DMS 273 (cell line): ENCODE data around the gene PTPRN2.

Experiments used
- DNase-seq: peaks from one replicate; lab custom pipeline; 2025; ENCODE audit not compliant: unreplicated experiment; lab: John Stamatoyannopoulos, UW

Gene PTPRN2

DNA sequence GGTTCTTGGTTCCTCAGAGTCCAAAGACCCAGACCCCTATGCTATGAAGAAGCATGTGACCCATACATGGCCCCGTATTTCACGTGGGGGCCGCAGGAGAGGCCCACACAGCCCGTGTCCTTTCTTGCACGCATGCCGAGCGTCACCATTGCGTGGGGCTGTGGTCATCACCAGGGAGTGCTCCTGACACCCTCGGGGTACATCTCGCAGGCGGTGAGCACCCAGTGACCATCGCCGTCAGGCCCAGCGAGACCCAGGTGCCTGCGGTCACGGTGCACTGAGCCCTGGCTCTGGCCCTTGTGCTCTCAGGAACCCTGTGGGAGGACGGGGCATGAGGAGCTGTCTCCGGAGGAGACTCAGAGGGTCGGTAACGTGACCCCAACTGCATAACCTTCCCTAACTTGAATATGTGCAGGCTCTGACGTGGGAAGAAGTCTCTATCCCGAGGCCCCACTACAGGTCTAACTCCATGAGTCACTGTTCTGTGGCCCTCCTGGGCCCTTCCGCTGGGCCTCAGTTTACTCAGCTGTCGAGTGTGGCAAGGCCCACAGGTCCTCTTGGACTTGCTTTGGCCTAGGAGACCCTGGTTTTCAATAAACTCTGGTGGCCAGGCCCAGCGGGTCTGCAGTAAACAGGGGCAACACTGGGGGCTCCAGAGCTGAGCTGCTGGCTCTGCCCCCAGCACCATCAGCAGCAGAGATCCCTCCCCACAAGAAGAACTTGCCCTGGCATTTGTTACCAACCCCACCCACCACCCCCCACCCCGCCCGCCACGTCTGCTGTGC, 503.9 kb downstream of the PTPRN2 start:
- no peak for DNase-seq

DNA sequence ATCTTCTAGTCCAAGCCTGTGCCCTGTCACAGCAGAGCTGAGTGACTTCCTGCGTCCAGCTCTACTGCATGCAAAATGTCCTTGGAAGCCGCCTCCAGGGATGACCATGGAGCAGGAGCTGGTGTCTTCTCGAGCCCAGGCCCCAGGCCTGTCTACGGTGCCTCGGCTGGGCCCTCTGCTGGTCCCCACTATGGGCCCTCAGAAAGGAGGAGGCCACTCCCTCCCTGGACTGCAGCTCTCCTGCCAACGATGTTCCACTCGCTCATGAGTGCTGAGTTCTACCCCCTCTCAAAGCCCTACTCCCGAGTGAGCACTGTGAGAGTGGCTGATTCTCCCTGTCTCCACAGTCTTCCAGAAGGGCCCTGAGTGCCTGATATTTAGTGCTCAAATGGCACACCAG, 504.9 kb downstream of the PTPRN2 start:
- DNase-seq = no peak

DNA sequence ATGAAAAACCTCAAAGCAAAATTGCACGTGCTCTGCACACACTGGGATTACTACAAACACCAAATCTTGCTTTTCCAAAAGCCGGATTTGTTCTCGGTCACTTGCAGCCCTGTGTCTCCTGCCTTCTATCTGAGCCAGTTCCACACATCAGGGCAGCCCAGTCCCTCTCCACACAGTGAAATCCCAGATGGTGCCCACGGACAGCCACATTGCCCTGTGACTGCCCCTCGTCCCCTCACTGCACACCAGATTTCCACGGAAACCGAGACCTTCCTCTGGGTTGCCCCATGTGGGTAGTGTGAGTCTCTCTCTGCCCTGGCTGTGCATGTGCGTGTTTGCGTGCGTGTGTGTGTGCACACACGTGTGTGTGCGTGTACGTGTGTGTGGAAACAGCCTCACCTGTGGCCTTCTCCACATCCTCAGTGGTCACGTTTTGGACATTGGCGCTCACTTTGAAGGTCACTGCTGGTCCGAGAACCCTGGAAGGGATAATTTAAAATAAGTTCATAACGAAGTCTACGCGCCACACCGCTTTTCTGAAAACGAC, 506.7 kb downstream of the PTPRN2 start:
- no peak for DNase-seq

DNA sequence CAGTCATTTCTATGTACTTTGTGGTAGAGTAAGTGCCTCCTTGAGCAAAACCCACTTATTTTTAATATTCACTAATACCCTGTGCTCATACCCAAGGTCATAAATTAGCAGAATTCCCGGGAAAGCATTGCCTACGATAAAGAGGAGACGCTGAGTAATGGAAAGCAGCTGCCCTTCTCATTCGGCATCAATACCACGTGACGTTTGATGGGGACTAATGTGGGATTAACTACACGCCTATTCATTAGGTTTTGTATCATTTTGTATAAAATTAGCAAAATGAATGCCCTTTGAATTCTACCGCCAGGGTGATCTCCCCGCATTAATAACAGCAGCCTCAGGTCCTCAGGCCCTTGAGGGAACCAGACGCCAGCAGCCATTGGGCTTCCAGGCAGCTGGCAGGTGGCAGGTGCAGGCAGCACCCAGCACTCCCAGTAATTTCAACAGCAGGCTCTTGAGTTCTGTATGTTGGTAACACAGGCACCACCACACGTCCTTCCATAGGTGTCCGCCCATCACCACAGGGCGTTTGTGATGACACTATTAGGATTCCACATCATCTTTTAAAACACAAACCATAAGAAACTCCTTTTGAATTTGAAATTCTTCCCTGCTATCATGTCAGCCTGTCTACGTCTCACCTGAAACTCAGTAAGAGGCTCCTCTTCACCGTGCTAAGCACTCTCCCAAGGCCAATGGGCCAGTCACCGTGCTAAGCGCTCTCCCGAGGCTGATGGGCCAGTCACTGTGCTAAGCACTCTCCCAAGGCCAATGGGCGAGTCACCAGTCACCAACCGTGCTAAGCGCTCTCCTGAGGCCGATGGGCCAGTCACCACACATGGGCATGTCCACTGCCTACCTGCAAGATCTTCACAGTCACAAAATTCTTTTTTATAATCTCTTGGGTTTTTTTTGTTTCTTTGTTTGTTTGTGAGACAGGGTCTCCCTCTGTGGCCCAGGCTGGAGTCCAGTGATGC, 509.4 kb downstream of the PTPRN2 start:
- DNase-seq = no peak

DNA sequence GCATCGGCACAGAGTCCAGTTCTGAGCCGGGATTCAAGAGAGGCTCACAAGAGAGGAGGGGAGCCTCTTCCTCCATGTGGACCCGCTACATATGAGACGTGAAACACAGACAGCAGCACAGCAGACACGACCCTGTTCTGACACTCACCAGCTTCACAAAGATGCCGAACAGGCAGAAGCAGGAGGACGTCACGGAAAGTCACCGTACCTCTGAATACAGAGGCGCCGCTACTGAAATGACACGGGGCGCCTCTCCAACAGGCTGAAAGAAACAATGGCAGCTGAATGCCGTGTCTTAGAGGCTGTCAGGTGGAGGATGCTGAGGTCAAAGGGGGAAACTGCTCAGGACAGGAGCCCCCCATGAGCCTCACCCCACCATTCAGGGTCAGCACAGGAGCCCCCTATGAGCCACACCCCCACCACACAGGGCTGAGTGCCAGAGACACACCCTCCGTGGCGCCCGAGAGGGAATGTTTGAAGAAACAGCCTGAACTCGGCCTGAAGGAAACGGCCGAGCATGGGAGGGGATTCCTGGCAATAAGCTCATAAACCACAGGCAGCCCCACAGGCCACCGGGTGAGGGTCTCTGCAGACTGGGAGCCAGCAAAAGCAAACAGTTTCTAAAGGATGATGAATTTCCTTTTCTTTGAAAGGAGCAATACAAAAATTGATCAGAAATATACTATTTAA, 510.3 kb downstream of the PTPRN2 start:
- DNase-seq = no peak

DNA sequence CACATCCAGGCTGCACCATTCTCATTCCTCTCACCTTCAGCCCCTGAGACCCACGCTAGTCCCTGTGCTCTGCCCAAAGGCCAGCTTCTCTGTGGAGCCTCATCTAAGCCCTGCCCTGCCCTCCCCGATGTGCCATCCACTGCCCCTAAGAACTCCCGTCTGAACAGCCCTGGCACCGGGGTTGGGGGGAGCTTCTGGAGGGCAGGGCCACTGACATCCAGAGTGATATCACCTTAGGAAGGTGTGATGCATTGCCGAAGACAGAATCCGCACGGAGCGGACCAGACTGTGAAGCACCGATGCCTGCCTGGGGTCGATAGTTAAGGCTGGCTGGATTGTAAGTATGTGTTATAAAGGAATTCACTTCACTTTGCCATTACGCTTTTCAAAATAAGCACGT, 511.0 kb downstream of the PTPRN2 start:
- DNase-seq = no peak

DNA sequence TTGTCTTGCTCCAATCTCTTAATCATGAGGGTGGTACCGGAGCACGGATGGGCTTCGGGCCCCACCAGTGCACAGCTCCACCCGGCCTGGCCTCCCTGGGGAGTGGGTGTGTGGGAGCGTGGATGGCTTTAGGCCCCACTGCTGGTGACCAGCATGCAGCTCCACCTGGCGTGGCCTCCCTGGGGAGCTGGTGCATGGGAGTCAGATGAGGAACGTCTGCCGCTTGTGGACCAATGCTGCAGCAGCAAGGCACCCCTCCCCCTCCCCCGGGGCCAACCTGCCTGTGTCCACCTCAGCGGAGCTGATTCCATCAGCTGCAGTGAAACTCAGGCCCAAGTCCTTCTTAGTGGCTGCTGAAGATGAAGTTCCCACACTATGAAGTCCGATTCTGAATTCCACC, 511.4 kb downstream of the PTPRN2 start:
- no peak for DNase-seq

DNA sequence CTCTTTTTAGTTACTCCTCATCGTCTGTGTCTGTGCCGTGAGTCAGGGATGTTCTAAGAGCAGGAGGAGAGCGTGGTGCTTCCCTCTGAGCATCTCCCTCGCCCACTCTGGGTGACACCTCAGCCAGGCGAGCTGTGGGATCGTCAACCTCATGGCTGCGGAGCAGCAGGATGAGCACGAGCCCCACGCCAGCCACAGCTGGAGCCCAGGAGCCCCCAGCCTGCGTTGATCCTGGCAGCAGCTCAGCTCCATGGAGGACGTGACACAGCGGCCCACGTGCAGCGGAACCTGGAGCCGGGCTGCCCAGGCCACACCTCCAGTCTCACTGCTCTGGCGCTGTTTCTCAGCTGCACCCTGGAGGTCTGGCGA, 512.0 kb downstream of the PTPRN2 start:
- DNase-seq = no peak

DNA sequence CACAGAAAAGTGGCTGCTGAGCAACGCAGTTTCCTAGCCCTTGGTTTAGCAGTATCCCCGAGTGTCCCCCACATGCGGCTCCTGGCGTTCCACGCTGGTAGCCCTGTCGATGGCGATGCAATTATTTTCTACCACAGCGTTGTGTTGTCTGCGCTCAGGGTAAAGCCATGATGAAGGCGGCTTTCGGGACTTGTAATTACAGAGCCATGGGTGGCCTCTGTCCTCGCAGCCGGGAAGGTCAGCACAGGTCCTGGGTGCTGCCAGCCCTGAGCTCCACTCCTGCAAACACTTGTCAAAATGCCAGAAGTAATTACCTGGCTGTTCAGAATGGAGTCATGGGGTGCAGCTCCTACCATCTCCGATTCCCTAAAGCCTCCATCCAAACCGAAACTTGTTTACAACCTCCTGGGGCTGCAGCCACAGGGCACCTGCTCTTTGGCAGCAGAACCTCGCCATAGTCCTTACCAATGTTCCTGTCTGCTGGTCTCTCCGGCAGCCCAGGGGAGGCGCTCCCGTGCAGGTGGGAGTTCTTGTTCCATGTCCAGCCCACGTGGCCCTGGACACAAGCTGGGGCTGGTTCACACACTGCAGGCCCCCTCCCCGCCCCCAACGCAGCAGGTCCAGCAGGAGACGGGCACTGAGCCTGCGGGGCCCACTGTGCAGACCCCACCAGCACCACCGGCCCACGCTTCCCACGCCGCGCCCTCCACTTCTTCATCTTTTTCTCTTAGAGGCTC, 512.6 kb downstream of the PTPRN2 start:
- no peak for DNase-seq

DNA sequence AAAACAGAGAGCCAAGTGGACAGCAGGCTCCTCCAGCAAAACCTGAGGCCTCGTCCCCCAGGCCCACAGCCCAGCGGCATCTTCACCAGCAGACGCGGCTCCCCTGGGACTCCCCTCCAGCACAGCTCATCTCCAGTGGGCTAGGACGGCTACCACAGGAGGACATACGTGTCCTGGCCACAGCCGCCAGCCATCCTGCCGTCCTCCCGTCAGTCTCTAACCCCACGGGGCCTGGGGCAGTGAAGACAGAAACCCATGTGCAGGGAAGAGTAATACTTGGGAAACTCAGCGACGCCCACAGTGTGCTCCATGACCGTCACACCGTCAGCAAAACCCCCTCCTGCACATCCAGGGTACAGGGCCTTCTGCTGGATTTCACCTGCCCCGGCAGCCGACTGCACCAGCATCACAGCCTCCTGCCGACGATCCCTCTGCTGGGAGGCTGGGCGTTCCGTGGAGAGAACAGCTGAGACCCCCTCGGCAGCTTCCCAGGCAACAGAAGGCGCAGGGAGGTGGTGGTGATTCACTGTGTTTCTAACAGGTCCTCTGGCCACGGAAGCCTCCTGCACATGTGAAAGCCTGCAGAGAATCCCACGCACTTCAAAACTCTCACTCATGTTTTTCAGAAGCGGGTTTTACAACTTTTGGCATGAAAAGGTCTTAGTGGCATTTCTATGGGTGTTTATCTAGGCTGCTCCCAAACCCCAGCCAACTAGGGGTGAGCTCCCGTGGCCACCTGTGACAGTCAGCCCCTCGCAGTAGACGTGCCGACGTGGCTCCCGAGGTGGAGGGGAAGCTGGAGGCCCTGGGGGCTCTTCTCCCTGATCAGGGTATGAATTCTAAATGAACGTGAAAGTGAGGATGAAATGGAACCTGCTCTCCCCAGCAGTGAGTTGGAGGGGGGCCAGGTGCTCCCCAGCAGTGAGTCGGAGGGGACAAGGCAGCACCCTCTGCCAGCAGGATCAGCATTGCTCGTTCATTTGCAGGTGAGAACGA, 513.5 kb downstream of the PTPRN2 start:
- DNase-seq = no peak

DNA sequence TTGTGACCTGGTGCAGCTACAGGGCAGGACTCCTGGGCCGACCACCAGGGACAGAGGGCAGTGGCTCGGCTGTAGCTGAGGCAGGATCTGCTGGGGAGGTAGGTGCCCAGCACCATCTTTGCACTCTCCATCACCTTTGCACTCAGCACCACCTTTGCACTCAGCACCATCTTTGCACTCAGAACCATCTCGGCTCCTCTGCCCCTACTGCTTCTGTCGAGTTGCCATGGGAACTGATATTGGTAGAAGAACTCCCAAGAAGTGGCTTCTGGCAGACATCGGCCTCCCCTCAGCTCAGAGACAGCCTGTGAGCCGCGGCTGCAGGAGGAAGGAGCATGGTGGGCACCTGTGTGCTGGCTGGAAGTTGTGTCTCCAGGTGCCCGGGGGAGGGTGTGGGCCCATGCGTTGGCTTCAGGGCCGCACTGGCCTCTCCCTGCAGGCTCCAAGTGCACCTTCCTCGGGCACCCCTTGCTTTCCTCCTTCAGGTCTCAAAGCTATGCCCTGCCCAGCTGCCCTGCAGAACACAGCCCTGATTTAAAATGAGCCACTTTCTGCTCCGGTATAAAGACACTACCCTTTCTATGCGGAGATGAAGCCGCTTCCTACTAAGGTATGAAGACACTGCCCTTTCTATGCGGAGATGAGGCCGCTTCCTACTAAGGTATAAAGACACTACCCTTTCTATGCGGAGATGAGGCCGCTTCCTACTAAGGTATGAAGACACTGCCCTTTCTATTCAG, 514.5 kb downstream of the PTPRN2 start:
- DNase-seq = no peak

DNA sequence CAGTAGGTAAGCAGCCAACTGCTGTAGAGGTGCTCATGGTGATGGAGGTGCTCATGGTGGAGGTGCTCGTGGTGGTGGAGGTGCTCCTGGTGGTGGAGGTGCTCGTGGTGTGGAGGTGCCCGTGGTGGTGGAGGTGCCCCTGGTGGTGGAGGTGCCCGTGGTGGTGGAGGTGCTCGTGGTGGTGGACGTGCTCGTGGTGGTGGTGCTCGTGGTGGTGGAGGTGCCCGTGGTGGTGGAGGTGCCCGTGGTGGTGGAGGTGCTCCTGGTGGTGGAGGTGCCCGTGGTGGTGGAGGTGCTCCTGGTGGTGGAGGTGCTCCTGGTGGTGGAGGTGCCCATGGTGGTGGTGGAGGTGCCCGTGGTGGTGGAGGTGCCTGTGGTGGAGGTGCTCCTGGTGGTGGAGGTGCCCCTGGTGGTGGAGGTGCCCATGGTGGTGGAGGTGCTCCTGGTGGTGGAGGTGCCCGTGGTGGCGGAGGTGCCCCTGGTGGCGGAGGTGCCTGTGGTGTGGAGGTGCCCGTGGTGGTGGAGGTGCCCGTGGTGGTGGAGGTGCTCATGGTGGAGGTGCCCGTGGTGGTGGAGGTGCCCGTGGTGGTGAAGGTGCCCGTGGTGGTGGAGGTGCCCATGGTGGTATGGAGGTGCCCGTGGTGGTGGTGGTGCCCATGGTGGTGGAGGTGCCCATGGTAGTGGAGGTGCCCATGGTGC, 517.3 kb downstream of the PTPRN2 start:
- no peak for DNase-seq

DNA sequence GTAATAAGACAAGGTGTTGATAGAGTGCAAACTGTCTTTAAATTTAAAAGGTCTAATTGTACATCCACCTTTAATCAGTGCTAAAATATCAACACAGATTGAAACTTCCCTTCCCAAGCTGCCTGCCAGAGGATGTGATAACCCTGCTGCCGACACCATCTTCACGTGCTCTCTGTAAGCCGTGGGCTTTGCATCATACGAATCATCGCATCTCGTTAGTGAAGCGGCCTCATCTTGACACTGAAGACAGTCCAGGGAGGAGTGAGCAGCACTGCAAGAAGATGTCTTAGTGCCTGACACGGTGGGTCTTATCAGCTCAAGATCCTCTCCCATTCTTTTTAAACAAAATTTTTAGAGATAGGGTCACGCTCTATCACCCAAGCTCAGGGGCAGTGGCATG, 518.8 kb downstream of the PTPRN2 start:
- no peak for DNase-seq

DNA sequence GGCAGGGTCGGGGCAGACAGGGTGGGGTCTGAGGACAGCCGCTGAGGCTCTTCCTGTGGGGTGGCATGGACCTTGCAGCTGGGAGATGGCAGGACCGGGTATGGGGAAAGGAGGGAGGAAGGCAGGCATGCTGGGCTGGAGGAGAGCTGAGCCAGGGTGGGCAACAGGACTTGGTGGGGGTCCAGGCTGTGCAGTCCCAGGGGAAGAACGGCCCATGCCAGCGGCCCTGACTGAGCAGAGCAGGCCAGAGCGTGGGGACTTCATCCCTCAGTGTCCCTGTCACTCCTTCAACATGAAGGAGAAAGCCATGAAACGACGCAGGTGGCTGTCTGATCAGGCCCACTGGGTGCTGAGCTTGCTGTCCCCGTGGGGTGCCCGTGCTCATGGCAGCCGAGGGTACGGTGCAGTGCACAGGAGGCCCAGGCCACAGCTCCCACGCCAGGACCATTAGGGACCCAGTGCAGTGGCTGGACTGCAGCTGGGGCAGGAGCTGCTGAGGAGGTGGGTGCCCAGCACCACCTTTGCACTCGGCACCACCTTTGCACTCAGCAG, 519.6 kb downstream of the PTPRN2 start:
- DNase-seq = no peak

DNA sequence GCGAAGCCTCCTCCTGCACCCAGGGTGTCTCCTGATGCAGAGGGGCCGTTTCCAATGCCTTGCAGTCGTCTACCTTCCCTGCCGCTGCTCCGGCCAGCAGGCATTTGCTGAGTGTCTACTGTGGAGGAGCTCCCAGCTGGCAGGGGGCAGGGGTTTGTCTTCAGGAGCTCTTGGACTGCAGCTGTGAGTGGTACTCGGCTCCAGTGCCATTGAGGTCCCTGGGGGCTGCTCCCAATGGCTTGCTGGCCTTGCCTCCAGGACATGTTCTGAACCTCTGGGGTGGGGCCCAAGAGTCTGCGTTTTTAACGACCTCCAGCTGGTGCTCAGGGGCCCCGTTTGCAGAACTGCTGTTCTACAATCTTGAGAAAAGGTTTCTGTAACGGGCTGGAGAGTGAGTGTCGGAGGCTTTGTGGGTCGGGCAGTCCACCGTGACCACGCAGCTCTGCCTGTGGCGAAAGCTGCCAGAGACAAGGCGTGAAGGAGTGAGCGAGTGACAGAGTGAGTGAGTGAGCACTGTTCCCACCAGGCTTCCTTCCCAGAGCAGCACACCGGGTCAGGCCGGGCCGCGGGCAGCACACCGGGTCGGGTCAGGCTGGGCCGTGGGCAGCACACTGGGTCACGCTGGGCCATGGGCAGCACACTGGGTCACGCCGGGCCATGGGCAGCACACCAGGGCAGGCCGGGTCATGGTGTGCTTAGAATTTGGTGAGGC, 520.2 kb downstream of the PTPRN2 start:
- DNase-seq = no peak

DNA sequence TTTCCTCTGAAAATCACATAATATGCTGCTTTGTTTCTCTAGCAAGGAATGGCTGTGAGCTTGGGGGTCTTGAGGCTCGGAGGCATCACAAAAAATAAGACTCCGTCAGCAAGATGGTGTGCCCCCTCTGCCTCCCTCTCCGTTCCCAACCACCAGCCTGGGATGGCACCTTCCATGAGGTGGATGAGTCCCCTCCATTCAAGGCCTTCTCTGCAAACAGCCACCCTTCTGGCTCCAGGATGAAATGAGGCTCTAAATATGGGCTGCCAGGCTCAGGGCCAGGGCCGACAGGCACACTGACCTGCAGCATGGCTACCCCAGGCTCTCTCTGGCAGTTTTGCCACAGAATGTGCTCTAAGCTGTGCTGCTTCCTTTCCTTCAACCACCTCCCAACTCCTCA, 521.5 kb downstream of the PTPRN2 start:
- no peak for DNase-seq

DNA sequence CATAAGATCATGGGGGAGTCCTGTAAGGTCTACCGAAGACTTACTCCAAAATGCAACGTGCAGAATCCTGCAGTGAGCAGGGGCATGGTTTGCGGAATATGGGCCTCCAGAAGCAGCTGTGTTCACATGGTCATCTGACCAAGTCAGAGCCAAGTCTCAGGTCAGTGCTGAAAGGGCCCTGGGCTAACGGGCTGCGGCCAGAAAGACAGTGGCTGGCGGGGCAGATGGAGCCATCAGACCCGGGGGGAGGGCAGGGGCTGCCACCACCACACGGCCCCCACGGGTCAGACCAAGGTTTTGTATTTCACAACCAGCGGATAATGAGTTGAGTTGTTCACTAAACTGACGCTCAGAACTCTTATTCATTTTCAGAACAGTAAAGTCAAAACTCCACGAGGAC, 522.3 kb downstream of the PTPRN2 start:
- no peak for DNase-seq
